Measurements from ENCODE around the gene AHRR.

AHRR gene

DNA sequence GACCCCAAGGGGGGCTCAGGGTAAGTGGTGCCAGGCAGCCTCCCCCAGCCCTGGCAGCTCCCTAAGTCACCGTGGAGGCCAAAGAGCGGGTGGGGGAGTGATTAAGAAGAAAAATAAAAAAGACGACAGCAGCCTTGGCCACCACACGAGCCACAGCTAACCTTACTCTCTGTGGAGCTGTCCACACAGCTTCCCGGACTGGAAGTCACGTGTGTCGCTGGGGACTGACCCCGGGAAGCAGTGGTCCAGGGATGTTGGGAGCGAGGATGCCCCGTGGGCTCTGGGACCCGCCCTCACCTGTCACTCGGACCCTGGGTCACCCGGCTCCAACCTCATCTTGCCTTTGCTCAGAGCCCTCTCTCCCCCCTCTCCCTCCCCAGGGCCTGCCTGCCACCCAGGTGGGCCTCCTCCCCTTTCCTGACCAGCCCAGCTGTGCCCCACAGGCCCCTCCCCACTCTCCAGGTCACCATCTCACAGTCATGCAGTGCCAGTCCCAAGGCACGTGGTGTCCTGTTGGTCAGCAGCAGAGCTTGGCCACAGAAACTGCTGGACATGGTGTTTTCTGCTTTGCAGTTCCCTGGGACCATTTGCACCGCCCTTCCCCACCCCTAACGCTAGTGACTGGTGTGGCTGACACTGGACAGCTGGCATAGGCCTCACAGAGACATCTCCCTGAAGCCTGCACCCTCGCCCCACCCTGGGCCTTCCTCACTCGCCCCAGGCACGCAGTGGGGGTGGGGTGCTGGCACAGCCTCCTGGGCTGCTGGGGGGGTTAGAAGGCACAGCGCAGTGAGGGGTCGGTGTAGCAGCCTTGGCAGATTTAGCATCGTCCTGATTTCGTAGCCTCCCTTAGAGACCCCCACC is 111.6 kb downstream of the AHRR start:
- no peak overlapping the region for H3K27ac ChIP-seq
- no peak for DNase-seq (ENCODE audit: low read depth, low spot score)

DNA sequence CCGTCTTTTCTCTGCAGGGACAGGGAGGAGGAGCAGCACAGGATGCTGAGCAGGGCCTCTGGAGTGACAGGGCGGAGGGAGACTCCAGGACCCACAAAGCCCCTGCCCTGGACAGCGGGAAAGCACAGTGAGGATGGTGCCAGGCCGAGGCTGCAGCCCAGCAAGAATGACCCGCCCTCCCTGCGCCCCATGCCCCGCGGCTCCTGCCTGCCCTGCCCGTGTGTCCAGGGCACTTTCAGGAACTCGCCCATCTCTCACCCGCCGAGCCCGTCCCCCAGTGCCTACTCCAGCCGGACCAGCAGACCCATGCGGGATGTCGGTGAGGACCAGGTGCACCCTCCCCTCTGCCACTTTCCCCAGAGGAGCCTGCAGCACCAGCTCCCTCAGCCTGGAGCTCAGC is 112.3 kb downstream of the AHRR start:
- no peak overlapping the region for H3K27ac ChIP-seq
- DNase-seq (ENCODE audit: low read depth, low spot score), result no peak

DNA sequence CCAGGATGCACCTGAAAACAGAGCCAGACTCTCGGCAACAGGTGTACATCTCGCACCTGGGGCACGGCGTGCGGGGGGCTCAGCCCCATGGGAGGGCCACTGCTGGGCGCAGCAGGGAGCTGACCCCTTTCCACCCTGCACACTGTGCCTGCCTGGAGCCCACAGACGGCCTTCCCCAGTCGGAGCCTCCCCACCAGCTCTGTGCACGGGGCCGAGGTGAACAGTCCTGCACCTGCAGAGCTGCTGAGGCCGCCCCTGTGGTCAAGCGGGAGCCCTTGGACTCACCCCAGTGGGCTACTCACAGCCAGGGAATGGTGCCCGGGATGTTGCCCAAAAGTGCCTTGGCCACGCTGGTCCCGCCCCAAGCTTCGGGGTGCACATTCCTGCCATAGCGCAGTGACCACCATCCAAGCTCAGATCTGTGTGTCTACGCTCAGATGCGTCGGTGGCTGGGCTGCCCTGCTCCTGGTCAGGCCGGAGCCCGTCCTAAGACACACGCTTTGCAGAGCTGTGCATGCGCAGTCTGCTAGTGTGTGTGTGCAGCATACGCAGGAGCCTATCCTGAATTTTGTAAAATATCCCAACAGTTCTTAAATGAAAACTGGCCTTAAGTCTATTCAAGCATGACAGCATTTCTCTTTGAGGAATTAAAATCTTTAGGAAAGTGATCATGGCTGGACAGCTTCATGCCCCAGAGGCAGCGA is 113.1 kb downstream of the AHRR start:
- H3K27ac ChIP-seq, result no peak overlapping the region
- DNase-seq (ENCODE audit: low read depth, low spot score), result no peak

DNA sequence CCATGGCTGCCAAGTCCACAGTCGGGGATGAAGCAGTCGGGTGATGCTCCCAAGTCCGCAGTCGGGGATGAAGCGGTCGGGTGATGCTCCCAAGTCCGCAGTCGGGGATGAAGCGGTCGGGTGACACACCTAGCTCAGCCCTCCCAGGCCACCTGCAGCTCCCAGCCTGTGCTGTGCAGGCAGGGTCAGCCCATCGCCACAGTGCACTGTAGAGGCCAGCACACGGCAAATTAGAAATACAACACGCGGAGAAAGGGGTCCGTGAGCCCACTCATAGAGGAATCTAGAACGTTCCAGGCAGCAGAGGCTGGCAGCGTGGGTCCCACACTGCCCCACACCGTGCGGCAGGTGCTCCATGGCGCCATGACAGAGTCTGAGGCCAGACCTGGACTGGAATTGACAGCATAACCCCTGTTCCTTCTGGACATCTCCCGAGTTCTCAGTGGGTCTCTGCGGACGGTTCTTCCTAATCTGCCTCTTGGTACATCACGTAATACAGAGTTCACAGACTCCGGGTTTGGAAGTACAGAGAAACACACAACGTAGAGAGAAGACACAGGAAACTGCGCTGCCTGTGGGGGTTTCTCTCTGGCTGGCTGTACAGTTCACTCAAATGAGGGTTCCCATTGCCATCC is 113.8 kb downstream of the AHRR start:
- DNase-seq (ENCODE audit: low read depth, low spot score), result no peak
- H3K27ac ChIP-seq, result no peak overlapping the region

DNA sequence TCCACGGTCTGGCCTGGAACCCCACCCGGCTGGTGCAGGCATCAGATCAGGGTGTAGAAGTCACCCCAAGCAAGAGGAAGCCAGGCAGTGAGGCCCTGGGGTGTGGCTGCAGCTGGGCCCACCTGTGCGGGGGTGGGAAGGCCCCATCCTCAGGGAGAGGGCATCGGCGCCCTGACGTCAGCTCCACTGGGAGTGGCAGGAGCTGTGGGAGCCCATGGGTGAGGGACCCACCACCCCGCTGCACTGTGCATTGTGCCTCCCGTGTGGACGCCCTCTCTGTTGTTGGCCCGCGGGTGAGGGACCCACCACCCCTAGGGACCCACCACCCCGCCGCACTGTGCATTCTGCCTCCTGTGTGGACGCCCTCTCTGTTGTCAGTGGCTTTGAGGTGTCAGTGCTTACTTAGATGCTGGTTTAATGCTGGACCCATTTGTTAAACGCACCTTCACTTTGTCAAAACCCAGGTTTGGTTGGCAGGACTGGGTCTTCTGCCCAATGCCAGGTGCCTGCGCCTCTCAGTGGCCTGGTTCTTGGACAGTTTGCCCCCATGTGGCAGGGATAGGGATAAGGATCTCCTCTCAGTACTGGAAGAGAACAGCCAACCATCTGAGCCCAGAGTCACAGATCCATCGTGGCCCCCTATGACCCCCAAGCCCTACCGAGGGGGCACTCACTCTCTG is 114.6 kb downstream of the AHRR start:
- no peak for DNase-seq (ENCODE audit: low read depth, low spot score)
- H3K27ac ChIP-seq, result no peak overlapping the region

DNA sequence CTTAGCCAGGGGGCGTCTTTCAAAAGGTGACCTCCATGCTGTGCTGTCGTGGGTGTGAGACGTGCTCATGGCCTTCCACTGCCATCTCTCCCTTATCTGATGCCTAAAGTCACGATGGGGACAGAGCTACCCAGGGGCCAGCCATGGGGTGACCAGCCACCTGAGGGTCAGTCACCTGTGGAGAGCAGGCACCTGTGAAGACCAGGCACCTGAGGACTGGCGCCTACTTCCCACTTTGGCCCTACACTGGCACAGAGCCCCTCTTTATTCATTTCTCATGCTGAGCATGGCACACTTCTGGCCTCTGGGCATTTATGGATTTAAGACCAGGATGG is 115.1 kb downstream of the AHRR start:
- H3K27ac ChIP-seq, result no peak overlapping the region
- no peak for DNase-seq (ENCODE audit: low read depth, low spot score)

DNA sequence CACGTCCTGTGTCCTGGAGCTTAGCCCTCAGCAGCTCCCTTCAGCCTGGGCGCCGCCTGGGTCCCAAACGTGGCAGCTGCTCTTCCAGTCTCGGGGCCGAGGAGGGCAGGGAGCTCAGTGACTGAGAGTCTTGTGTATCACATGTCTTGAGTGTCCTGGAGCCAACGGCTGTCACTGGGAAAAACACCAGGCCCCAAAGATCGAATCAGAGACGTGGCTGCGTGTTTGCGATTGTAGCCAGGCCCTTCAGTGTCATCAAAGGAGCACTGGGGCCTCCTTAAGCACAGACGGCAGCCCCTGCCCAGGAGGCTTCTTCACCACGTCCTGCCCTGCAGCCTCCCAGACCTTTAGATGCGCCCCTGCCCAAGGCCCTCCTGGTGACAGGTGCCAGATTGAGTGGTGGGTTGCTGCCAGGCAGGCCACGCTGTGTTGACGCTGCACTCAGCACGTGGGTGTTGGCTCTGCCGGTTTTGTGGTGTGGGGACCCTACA is 115.8 kb downstream of the AHRR start:
- DNase-seq (ENCODE audit: low read depth, low spot score), result no peak
- no peak overlapping the region for H3K27ac ChIP-seq

DNA sequence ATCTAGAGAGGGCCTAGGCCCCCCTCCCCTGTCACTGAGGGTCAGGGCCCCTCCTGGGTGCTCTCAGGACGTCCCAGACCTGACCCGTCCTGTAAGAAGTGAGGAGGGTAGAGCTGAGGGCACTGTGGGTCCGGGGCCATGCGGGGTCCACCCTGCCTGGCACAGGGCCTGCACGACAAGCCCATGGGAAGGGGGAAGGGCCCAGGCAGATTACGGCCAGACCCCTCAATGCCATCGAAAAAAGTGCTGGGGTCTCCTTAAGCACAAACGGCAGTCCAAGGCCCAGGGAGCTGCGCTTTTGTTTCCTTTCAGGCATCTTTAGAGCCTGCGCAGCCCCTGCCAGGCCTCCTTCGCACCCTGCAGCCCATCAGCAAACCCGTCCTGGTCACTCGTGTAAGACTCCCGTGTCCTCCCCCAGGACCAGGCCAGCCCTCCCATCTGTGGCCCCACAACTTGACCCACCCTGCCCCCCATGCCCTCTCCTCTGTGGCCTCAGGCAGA is 117.0 kb downstream of the AHRR start:
- no peak overlapping the region for H3K27ac ChIP-seq

DNA sequence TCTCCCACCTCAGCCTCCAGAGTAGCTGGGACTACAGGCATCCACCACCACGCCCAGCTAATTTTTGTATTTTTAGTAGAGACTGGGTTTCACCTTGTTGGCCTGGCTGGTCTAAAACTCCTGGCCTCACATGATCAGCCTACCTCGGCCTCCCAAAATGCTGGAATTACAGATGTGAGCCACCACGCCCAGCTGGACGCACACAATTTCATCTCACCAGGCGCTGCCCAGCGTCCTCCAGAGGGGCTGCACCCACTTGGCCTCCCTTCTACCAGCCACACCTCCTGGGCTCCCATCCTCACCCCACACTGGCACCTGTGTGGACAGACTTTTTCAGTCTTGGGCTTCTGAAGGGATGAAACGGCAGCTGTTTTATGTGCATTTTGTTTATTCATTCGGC is 117.7 kb downstream of the AHRR start:
- no peak for DNase-seq (ENCODE audit: low read depth, low spot score)
- H3K27ac ChIP-seq, result no peak overlapping the region

More for the DNA sequence above, 117.0 kb downstream of the AHRR start:
- DNase-seq (ENCODE audit: low read depth, low spot score), result no peak

DNA sequence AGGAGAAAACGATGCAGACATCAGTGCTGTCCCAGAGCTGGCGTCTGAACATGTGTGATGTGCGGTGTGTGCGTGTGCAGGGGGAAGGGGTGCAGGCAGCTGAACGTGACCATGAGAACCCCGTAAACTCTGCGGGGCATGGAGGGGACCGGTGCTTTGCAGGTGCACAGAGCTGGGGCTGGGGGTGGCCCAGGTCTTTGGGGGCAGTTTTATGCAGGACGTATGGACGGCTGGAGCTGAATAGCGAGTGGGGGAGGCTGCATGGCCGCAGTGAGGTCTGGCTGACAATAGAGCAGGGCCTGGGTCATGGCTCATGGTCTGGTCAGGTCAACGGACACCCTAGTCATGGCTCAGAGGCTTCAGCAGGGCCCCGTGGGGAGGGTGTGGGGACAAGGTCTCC is 118.1 kb downstream of the AHRR start:
- no peak for DNase-seq (ENCODE audit: low read depth, low spot score)
- H3K27ac ChIP-seq, result no peak overlapping the region

DNA sequence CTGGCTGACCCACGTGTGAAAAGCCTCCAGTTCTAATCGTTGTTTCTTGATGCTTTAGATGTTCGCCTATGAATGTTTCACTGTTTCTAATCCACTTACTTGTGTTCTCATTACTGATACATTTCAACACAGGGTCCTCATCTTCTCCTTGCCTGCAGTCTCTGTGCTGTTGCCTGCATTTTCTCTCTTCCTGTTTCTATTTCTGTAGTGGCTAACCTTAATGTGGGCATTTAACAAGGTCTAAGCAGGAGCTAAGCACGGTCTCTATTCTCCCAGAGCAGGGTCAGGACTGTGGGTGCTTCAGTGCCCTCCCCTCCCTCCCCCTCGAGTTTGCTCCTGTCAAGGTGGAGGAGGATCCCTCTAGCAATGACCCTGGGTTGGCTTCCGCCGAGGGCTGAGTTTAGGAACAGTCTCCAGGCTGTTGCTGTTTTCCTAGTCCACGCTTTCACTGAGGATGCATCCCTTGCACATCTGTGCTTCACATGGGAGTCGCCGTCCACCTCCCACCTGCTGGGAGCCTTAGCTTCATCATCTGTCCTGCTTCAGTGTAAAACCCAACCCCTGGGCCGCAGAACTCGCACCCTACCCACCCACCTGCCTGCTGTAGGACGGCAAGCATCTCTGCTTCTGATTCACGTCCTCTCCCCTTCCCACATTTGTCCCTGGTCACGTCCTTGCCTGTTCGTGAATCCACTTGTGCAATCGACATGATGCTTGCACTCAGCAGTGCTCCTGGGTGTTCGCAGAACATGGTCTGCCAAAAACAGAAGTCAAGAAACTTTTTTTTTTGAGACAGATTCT is 119.1 kb downstream of the AHRR start:
- H3K27ac ChIP-seq, result no peak overlapping the region
- DNase-seq (ENCODE audit: low read depth, low spot score), result no peak

DNA sequence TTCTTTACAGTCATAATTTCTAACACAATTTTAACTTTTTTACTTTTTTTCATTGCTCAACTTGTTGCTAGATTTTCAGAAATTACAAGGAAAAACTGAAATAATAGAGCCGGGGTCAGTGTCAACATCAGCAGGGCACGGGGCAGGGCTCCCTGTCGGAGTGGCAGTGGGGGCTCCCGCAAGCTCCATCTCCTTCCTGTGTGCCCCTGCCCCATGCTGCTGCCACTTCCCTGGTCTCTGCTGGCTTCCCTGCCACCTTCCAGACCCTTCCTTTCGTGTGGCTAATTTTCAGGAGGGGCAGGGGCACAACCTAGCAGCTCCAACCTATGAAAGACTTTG is 120.5 kb downstream of the AHRR start:
- H3K27ac ChIP-seq, result no peak overlapping the region
- DNase-seq (ENCODE audit: low read depth, low spot score), result no peak

DNA sequence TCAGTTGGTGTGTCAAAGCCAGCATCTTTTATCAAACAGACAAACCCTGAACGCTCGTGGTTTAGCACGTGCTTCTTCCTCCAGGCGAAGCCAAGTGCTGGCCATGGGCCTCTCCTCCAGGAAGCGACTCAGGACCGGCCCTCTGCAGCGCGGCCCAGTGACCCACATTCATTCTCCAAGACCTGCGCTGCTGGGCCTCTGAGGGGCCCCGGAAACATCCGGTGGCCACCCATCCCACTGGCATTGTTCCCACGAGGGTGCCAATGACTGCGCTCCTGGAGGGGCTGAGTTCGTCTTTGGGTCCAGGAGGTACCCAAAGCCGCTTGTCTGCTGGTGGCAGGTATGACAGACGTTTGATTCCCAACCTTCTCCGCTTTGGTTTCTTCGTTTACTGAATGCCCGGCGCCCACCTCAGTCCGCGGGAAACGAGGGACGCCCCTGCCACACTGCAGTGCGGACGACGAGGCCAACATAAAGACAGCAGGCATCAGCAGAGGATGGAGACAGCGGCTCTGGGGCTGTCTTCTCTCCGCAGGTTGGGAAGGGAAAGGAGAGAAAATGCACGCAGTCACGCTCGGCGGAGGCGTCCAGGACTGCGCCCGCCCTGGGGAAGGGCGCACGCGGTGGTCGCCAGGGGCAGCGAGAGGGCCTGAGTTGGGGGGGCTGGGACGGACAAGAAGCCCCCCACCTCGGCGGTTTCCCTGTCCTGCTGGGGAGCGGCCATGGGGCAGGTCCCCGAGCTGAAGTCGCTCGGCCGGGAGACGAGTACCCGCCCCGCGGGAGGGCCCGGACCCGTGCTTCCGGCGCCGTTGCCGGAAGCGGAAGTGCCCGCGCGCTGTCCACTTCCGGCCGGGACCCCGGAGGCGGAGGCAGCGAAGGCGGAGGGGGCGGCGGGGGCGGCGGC is 121.1 kb downstream of the AHRR start, which contains the start of gene EXOC3:
Gene EXOC3, plus strand, starts transcription at position 842 of the 904 bp plus-strand sequence. CDS start 3,030 bp downstream, outside the sequence.
- DNase-seq (ENCODE audit: low read depth, low spot score), result no peak
- H3K27ac ChIP-seq, result peak within 1 kb of the TSS; percentile 34

DNA sequence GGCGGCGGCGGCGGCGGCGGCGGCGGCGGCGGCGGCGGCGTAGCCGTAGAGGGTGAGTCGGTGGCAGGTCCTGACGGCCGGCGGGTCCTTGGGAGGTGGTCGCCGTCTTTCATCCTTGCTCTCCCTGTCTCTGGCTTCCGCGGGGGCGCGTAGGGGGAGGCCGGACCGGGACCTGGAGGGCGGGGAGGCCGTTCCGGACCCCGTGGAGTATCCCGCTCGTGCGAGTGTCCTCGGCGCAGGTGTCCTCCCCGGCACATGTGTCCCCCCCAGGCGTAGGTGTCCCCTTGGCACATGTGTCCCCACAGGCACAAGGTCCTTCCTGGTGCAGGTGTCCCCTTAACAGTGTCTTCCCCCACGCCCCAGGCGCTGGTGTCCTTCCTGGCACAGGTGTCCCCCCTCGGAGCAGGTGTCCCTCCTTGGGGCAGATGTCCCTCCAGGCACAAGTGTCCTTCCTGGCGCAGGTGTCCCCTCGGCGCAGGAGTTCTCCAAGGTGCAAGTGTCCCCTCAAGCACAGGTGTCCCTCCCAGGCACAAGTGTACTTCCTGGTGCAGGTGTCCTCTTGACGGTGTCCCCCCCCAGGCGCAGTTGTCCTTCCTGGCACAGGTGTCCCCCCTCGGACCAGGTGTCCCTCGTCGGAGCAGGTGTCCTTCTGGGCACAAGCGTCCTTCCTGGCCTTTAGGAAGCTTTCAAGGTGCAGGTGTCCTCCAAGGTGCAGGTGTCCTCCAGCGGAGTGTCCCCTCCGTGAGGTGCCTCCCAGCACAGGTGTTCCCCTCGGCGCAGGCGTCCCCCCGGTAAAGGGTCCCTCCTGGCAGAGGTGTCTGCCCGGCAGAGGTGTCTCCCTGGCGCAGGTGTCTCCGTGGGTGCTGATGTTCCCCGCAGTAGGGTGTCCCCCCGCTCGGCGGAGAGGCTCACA is 122.0 kb downstream of the AHRR start:
- H3K27ac ChIP-seq, result peak overlapping the region; percentile 34
- no peak for DNase-seq (ENCODE audit: low read depth, low spot score)

DNA sequence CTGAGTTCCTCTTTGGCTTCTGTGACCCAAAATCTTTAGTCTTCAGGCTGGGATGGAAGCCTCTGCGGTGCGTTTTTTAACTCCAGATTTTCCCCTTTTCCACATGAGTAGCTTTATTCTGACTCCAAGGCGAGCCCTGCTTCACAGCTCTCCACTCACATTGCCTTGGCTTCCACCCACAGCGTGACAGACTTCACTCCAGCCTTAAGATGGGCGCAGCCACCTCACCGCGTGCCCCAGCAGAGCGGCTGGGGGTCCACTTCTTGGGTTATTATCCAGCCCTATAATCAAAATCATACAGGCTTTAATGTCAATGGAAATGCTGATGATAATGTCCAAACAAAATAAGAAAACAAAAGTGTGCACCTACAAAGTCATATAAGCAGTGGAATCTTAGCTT is 122.7 kb downstream of the AHRR start:
- DNase-seq (ENCODE audit: low read depth, low spot score), result no peak
- H3K27ac ChIP-seq, result no peak overlapping the region

DNA sequence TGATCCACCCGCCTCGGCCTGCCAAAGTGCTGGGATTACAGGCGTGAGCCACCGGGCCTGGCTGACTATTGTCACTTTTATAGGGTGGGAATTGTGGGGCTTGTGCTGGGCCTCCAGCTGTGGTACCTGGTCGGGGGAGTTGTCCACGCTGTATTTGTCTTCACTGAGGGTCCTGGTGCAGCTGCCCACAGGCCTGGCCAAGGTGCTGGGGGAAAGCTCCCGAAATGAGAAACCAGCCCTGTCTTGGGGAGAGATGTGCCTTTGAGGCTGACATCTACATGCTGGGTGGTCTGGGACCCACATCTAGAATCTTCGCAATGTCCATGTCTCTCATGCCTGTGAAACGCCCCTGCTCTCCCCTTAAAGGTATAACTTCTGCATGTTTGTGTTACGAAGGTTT is 124.1 kb downstream of the AHRR start:
- no peak for DNase-seq (ENCODE audit: low read depth, low spot score)

DNA sequence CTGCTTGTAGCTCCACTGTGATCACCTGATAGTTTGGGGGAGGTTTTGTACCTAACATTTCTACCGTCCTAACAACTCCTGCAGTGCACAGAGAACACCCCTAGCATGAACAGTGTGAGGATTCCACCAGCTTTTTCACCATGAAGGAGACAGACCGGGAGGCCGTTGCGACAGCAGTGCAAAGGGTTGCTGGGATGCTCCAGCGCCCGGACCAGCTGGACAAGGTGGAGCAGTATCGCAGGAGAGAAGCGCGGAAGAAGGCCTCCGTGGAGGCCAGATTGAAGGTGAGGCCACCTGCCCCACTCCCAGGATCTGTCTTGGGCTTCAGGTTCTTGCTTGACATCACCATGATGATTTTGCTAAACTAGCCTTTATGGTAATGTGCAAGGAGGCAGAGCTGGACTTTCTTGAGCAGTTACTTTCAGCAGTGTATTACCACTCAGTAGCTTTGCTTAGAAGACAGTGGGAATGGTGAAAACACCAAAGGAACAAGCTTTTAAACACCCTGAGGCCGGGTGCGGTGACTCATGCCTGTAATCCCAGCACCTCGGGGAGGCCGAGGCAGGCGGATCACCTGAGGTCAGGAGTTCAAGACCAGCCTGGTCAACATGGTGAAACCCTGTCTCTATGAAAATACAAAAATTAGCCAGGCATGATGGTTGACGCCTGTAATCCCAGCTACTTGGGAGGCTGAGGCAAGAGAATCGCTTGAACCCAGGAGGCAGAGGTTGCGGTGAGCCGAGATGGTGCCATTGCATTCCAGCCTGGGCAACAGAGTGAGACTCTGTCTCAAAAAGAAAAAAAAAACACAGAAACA is 124.8 kb downstream of the AHRR start:
- DNase-seq (ENCODE audit: low read depth, low spot score), result no peak
- no peak overlapping the region for H3K27ac ChIP-seq

More for the DNA sequence above, 124.1 kb downstream of the AHRR start:
- no peak overlapping the region for H3K27ac ChIP-seq
